Cardiac septum (tissue), 1 donor: Measurements from ENCODE around the gene POC1A. TPM values are rescaled to one million over a fixed set of nuclear protein-coding genes. Genes with fewer than 3 reads are reported as not detected.
"Not testable (repeated sequence)": the region's sequence is repeated elsewhere in the genome, so short reads cannot be mapped to it uniquely, and the experiment has no call there.

ENCODE experiments used
- DNase-seq: peaks from one replicate; pipeline ENCODE4 v3.0.0-alpha.2; 2020; ENCODE audit warnings: low spot score
- intact Hi-C: fragments of 100-400 bp; cut with DNase I; formaldehyde crosslinking; loops from one replicate; pipeline ENCODE4 v1.14.0; 2022
- total RNA-seq: library from RNA; stranded (reverse); fragmentation: NEBNext Ultra II Directional; extraction: Animal tissue kit (Norgen Biotek cat#: 25700); gene quantifications from one replicate; pipeline ENCODE4 v1.2.1, GENCODE V29; 2021
- donor health status: DM: no; HTN: no; CAD: no.

Gene POC1A
- total RNA-seq, 1 donor from 2014 or later = 1.5 TPM

DNA sequence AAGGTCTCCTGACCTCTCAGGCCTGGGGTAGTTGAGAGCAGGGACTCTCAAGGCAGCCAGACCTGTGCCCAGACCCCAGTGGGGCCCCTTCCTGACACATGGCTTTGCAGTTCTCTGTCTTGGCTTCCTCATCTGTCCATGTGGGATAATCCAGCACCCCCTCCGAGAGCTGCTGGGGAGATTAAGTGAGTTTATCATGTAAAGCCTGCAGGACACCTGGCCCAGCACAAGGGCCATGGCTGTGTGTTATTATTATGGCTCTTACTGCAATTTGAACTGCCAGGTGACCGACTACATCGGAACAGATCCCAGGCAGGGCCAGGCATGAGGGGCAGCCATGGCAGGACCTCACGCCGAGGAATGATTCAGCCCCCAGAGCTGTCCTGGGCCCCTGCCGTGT lies 110.5 kb downstream of the POC1A start:
- DNase-seq = no peak
- intact Hi-C loops = no loop called here

DNA sequence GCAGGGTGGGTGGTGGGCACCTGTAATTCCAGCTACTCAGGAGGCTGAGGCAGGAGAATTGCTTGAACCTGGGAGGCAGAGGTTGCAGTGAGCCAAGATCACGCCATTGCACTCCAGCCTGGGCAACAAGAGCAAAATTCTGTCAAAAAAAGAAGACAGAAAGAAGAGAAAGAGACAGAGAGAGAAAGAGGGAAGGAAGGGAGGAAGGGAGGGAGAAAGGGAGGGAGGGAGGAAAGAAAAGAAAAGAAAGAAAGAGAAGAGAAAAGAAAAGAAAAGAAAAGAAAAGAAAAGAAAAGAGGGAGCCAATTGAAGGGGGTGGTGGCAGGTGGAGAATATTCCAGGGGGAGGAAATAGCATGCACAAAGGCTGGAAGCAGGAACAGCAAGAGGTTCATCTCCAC lies 111.2 kb downstream of the POC1A start:
- intact Hi-C loops, DNase-seq: not testable (repeated sequence)

DNA sequence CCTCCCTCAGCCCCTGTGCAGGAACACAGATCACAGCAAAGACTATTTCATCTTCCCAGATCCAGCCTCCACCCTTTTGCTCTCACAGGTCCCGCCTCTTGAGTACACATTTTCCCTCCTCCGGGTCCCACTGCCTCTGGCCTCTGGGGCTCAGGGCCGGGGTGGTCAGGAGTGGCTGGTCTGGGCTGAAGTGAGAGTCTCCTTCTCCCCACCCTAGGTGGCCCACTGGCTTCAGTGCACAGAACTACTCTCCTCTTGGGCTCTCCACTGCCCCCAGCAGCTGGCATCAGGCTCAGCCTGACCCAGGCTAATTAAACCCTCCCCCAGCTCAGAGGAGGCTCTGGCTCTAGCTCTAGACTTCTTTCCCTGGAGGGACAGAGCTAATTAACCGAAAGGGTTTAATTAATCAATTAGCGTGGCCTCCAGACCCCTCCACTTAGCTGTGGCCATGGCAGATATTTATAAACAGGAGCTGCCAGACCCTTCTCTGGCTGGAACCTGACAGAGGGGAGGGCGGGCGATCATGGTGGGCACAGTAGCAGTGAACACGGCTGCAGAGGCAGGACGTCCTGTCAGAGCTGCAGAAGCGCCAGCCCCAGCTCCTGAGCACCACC lies 113.0 kb downstream of the POC1A start:
- intact Hi-C loops = no loop called here
- no peak for DNase-seq

DNA sequence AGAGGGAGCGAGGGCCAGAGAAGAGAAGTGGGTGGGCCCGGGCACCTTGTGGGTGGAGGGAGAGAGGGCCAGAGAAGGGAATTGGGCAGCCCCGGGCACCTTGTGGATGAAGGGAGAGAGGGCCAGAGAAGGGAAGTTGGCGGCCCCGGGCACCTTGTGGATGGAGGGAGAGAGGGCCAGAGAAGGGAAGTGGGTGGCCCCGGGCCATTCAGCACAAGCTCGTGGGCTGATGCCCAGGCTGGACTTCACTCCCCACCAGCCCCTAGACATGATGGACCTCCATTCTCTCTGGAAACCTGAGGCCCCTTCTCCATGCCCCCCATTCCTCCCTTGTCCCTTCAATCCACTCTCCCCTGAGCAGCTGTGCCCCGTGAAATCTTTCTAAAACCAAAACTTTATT lies 113.6 kb downstream of the POC1A start:
- intact Hi-C loops = no loop called here
- no peak for DNase-seq

DNA sequence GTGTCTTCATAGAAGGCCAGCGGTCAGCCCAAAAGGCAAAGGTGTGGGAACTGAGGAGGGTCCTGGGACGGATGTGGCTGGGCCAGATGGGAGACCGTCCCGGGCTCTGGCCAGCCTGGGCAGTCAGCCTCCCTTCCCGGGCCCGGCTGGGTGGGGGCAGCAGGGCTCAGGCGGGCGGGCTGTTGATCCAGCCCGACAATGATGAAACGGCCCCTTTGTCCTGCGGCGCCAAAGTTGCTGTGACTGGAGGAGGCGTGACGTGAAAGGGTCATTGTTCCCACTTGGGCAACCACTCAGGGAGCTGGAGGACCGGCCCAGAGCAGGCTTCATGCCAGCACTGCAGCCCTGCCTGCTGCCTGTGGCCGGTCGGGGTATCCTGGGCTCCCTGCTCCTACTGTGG lies 114.4 kb downstream of the POC1A start:
- intact Hi-C loops = no loop called here
- DNase-seq = peak; percentile 91

DNA sequence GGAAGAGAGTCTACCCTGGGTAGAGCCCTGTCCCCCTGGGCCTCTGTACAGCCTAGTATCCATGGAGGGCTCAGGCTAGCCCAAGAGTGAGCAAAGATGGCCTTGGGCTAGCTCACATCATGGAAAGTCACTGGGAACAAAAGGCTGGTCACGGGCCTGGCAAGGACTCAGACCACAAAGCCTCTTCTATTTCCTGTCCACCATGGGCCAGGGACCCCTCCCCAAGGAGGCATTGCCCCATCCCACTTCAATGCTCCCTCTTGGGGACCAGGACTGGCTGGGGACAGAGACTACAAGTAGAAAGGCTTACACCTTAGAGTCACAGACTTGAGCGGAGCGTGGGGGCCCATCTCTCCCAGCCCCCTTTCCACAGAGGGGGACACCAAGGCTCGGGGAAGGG lies 114.8 kb downstream of the POC1A start:
- no peak for DNase-seq
- intact Hi-C loops = no loop called here

DNA sequence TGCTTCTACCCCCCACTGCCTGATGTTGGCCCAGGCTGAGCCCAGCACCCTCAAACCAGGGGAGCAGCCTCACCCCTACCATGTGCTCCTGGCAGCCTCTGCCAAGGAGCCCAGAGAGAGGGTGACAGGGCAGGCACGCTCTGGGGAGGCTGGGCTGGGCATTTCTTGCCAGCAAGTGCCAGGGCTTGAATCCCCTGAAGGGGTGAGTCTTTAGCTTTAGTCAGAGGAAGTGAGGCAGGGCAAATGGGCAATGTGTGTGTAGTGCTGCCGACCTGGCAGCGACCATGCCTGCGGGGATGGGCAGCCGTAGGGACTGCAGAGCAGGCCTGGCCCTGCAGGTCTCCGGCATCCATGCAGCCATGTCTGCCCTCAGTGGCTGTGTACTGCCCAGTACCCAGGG lies 116.0 kb downstream of the POC1A start:
- no peak for DNase-seq
- intact Hi-C loops = no loop called here

DNA sequence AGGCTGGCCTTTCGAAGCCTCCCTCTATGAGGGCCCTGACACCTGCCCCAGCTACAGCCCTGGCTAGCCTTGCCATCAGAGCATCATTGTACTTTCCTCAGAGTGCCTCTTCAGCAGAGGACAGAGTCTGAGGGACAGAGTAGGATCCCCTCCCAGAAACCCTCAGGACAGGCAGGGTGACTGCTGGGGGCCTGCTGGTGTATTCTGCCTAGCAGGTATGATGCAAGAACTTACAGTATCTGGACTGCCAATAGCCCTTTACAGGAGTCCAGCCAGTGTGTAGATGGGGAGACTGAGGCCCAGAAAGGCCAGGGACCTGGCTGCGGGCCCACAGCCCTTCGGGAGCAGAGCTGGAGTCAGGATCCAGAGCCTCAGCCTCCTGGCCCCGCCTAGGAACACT lies 116.9 kb downstream of the POC1A start:
- DNase-seq = no peak
- intact Hi-C loops = no loop called here

DNA sequence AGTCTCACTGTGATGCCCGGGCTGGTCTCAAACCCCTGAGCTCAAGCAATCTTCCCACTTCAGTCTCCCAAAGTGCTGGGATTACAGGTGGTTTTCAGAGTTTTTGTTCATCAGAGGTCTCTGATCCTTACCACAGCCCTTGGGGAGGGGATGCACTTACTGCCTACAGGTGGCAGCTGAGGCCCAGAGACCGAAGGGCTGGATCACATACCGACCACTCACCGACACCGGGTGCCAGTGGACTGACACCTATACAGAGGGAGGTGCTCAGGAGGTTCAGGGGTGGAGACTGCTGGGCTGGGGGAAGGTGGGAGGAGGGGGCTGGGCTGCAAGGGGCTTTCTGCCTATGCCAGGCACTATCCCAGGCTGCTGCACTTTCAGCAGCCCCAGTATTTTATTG lies 117.4 kb downstream of the POC1A start:
- DNase-seq = no peak
- intact Hi-C loops = no loop called here

DNA sequence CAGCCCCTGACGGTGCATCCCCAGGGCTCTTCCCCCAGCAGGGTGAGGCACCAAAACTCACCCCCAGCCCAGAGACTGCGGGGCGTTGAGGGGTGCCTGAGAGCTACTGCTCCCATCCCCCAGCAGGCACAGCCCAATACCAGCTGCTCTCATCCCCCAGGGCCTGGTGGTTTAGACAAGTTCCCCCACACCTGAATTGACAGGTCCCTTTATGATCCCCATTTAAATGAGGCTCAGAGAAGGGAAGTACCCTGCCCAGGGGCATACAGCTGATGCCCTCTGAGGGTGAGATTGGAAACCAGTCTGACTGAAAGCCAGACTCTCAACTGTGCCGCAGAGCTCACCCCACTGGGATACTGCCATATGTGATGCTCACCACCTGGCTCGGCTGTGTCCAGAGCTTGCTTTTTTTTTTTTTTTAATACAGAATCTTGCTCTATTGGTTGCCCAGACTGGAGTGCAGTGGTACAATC lies 118.0 kb downstream of the POC1A start:
- no peak for DNase-seq
- intact Hi-C loops = no loop called here

DNA sequence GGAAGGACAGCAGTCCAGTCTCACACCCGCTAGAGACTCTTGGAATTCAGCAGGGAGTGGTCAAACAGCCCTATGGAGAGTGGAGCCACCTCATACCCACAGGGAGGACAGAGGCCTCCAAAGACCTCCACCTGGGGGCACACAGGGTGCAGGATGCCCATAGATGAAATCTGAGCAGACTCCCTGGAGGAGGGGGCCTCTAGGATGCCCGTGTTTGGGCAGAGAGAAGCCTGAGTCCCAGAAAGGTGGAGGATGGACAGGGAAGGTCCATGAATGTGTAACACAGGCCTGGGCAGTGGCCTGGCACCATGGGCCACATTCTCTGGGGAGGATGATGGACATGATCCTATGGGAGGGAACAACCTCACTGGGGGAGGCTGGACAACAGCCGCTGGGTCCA lies 119.6 kb downstream of the POC1A start:
- DNase-seq = no peak
- intact Hi-C loops = no loop called here

DNA sequence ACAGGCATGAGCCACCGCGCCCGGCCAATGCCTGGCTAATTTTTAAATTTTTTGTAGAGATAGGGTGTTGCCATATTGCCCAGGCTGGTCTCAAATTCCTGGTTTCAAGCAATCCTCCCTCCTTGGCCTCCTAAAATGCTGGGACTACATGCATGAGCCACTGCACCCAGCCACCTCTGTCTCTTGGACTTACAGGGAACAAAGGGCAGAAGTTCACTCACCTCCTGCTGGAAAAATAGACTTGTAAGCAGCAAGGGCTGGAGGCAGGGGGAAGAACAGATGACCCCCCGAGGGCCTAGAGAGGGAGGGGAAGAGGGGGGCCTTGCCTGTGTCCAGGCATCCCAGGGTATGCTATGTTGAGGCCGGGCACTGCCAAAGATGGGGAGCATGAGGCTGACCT lies 120.0 kb downstream of the POC1A start:
- DNase-seq = no peak
- intact Hi-C loops = no loop called here

DNA sequence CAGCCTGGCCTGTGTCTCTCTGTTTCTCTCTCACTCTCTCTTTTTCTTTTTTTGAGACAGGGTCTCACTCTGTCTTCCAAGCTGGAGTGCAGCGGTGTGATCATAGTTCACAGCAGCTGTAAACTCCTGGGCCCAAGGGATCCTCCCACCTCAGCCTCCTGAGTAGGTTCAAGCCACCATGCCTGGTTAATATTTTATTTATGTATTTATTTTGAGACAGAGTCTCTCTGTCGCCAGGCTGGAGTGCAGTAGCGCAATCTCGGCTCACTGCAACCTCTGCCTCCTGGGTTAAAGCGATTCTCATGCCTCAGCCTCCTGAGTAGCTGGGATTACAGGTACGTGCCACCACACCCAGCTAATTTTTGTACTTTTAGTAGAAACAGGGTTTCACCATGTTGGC lies 120.5 kb downstream of the POC1A start:
- DNase-seq, intact Hi-C loops: not testable (repeated sequence)

DNA sequence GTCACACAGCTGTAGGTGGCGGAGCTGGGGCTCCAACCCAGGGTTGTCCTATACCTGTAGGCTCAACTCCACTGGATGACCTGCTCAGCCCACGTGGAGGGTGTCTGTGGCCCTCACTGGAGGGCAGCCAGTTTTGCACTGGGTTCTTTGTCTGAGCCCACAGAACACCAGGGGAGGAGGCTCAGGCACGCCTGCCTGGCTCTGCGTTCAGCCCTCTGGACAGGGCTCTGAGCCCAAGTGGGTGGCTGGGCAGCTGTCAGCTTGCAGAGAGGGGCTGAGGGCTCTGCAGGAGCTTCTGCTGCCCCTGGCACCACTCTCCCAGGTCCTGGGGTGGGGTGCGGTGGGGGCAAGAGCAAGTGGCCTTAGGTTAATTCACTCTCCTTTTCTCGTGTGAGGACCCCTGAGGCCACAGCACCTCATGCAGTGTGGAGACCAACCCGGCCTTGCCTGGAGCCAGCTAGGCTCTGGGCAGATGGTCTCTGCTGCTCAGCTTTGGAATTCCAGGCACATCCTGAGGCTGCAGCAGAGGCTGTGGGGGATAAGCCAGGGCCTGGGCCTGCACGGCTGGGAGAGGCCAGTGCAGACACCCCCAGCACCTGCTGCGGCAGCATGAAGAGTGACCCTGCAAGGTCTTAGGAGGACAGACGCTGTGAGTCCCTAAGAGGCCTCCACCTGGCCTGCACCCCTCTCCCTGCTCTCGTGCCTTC lies 121.4 kb downstream of the POC1A start:
- DNase-seq = no peak
- intact Hi-C loops = no loop called here

DNA sequence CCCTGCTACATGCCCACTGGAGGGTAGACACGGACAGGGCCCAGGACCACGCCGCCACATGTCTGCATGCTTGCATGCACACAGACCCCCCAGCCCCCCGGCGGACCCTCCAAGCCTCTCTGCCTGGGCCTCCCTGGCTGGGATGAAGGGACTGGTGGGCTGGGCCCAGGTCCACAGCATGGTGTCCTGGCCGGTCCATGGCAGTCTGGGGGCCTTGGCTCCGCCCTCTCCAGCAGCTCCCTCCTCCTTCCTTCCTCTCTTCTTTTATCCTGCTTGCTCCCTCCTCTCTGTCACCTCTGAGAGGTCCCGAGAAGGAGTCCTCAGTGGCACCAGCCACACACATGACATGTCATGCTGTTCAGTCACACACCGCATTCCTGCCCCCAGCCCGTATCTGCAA lies 122.3 kb downstream of the POC1A start:
- DNase-seq = no peak
- intact Hi-C loops = no loop called here

DNA sequence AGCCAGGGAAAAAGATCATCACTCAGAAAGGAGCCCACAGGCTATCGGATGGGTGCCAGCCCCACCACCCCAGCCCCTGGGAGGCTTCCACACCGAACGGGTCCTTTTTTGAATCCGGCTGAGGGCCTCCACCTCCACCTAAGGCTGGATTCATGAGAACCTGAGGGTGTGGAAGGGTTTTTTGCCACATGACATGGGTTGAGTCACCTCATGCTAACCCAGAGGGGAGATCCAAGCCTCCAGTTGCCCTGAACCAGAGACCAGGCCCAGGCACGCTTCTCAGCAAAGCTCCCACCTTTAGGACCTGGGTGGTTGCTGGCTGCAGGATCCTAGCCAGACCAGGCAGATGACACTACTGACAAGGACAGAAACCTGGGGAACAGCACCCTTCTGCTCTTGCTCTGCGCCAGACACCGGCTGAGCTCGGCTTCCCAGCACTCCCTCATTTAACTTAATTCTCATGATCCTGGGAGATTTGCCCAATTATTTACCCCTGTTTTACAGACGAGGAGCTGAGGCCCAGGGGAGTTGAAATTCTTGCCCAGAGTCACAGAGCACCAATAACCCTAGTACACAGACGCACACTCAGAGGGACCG lies 123.4 kb downstream of the POC1A start:
- DNase-seq = no peak
- intact Hi-C loops = no loop called here

DNA sequence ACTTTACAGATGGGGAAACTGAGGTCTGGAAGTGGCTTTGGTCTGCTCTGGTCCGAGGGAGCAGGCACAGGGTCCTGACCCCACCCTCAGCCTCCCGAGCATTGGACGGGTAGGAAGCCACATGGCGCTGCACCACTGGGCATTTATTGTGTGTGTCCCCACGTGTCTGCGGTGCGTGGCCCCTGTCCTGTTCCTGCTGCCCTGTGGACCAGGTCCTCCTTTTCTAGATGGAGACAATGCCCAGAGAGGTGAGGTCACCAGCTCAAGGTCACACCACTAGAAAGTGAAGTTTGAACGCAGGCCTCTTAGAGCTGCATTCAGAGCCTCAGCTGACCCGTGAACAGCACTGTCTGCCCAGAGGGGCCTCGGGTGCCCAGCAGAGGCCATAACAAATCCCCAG lies 124.7 kb downstream of the POC1A start:
- DNase-seq = no peak
- intact Hi-C loops = no loop called here

DNA sequence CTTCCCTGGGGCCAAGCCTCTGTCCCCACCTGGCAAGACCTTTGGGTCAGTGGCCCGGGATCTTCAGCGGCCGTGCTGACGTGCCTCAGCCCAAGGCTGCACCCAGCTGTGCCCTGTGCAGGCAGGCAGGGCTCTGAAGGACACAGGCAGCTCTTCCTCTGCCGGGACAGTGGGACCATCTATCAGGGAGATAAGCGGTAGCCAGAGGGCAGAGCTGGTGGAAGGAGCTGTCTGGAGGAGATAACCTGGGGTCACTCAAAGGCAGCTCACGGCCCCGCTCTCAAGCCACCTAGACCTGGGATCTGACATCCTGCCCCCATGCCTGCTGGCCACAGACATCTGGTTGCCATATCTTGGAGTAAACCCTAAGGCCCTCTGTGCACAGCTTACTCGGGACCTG lies 125.2 kb downstream of the POC1A start:
- DNase-seq = no peak
- intact Hi-C loops = no loop called here

DNA sequence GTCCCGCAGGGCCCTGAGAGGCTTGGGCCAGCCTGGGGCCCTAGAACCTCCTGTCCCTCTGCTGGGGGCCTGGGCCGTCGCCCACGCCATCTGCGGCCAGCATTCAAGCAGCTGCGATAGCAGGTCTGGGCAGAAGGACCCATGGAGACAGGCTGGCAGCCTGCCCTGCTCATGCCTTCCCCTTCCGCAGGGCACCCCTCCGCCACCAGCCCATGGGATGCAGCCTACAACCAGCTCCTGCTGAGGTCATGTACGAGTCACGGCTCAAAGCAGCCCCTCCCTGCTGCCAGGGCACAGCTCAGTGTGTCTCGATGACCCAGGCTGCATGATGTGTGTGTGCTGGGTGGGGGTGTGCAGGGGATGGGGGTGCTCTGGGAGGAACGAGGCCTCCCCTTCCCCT lies 125.7 kb downstream of the POC1A start:
- intact Hi-C loops = no loop called here
- peak; percentile 87 for DNase-seq

DNA sequence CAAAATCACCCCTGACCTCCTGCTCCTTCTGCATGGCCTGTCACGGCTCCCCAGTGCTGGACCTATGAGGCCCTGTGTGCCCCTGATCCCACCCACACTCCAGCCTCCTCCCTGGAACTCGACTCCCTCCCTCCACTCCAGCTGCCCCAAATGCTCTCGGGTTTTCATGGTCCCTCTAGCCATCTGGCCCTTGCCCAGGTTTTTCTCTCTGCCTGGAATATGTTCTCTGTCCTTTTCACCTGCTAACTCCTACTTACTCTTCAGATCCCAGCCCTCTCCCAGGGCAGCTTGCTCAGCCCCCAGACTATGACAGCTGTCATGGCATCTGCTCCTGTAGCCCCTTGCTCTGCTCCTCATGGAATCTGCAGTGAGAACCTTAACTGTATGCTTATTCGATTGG lies 128.2 kb downstream of the POC1A start:
- intact Hi-C loops = no loop called here
- DNase-seq = no peak

DNA sequence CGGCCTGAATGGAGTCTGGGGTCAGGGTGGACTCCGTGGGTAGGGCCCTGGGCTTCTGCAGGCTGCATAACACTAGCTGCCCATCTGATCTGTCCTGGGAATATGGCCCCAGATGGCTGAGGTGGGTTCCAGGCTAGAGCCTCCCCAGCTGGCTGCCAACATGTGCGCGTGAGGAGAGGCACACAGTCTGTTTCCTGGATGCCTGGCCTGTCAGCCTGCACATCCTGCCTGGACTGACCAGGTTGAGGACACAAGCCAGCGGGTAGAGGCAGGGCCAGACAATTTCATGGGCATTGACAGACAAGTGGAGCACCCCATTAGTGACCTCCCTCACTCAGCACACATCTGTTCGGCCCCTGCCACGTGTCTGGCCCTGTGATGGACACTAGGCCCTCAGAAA lies 128.8 kb downstream of the POC1A start:
- intact Hi-C loops = no loop called here
- no peak for DNase-seq
